Loucy (cell line): ENCODE results near the gene PITX1.
"Not testable (repeated sequence)": the region's sequence is repeated elsewhere in the genome, so short reads cannot be mapped to it uniquely, and the experiment has no call there.

ENCODE experiments used
- H2AFZ ChIP-seq: fragments of 200-600 bp; sonication (generic); 2 replicates; pipeline ENCODE4 v1.6.0; 2016; ENCODE audit warnings: antibody characterized with exemption, mild to moderate bottlenecking, low read length, moderate library complexity
- H3F3A ChIP-seq: fragments of 200-600 bp; 2 replicates; pipeline ENCODE4 v1.6.0; 2016; ENCODE audit warnings: antibody characterized with exemption, low read depth, mild to moderate bottlenecking
- H3K27me3 ChIP-seq: fragments of 200-600 bp; sonication (generic); 2 replicates; pipeline ENCODE4 v1.6.1; 2014; ENCODE audit warnings: low read length, mild to moderate bottlenecking; ENCODE audit not compliant: insufficient read depth, poor library complexity, severe bottlenecking
- H3K36me3 ChIP-seq: fragments of 200-600 bp; sonication (generic); 2 replicates; pipeline ENCODE4 v1.6.1; 2016; ENCODE audit warnings: low read length; ENCODE audit not compliant: insufficient read depth
- H3K4me1 ChIP-seq: fragments of 200-600 bp; sonication (generic); 2 replicates; pipeline ENCODE4 v1.5.1; 2014; ENCODE audit warnings: low read length, mild to moderate bottlenecking; ENCODE audit not compliant: insufficient read depth, poor library complexity, severe bottlenecking
- H3K4me2 ChIP-seq: fragments of 200-600 bp; sonication (generic); 2 replicates; pipeline ENCODE4 v1.6.0; 2014; ENCODE audit warnings: antibody characterized with exemption, low read length, low read depth, mild to moderate bottlenecking; ENCODE audit not compliant: poor library complexity, severe bottlenecking
- H3K4me3 ChIP-seq: fragments of 200-600 bp; sonication (generic); 2 replicates; pipeline ENCODE4 v1.5.1; 2014; ENCODE audit warnings: low read length, mild to moderate bottlenecking, mixed read lengths; ENCODE audit not compliant: poor library complexity, severe bottlenecking
- H3K79me2 ChIP-seq: fragments of 200-600 bp; sonication (generic); 2 replicates; pipeline ENCODE4 v1.6.1; 2014; ENCODE audit warnings: low read length; ENCODE audit not compliant: insufficient read depth
- H3K9ac ChIP-seq: fragments of 200-600 bp; sonication (generic); 2 replicates; pipeline ENCODE4 v1.6.0; 2014; ENCODE audit warnings: mild to moderate bottlenecking, low read depth, low read length, moderate library complexity; ENCODE audit not compliant: poor library complexity, severe bottlenecking
- H3K9me2 ChIP-seq: fragments of 200-600 bp; sonication (generic); replicated peaks from 2 replicates; pipeline ENCODE4 v1.6.1; 2016; ENCODE audit warnings: low read depth, low read length, mixed read lengths
- H3K9me3 ChIP-seq: fragments of 200-600 bp; sonication (generic); 2 replicates; pipeline ENCODE4 v1.6.1; 2014; ENCODE audit warnings: mild to moderate bottlenecking, antibody characterized with exemption, low read length, low read depth; ENCODE audit not compliant: insufficient read depth
- H4K20me1 ChIP-seq: fragments of 200-600 bp; sonication (generic); 2 replicates; pipeline ENCODE4 v1.6.0; 2014; ENCODE audit warnings: antibody characterized with exemption, low read length, mild to moderate bottlenecking; ENCODE audit not compliant: insufficient read depth, poor library complexity, severe bottlenecking
- CTCF ChIP-seq: fragments of 200-600 bp; sonication (generic); conservative IDR thresholded peaks from 2 replicates; pipeline ENCODE4 v1.5.1; 2014; ENCODE audit warnings: mild to moderate bottlenecking, antibody characterized with exemption, low read length
- EZH2phosphoT487 ChIP-seq: fragments of 200-600 bp; IDR thresholded peaks from 2 replicates; pipeline ENCODE4 v1.6.1; 2018; ENCODE audit warnings: antibody characterized with exemption, mild to moderate bottlenecking, moderate library complexity, borderline replicate concordance

The PITX1 gene

GRCh38 chr5:134992148-134992547, 41.9 kb downstream of the PITX1 start:
- Histone ChIP-seq H3F3A (no peaks in the 10 kb centered on the region), H3K4me1 (no peaks in the 10 kb centered on the region), H3K4me2 (no peak overlapping the region), H3K9me2 (no peaks in the 10 kb centered on the region), H3K9me3 (no peaks in the 10 kb centered on the region), H3K4me3 (no peak overlapping the region), H3K9ac (no peak overlapping the region), H4K20me1 (no peaks in the 10 kb centered on the region), H2AFZ (no peak overlapping the region), H3K36me3 (no peaks in the 10 kb centered on the region), H3K79me2 (no peaks in the 10 kb centered on the region), H3K27me3 (no peaks in the 10 kb centered on the region)
- TF ChIP-seq EZH2phosphoT487 (no peak), CTCF (no peak)

GRCh38 chr5:134990183-134990582, 43.8 kb downstream of the PITX1 start:
- not testable (repeated sequence) for H3K9ac ChIP-seq, H3K27me3 ChIP-seq, H3K36me3 ChIP-seq, H3K4me3 ChIP-seq, H3K4me1 ChIP-seq, H3K4me2 ChIP-seq, H3F3A ChIP-seq, H4K20me1 ChIP-seq, H3K9me3 ChIP-seq, H2AFZ ChIP-seq, H3K9me2 ChIP-seq, H3K79me2 ChIP-seq

GRCh38 chr5:134989266-134989830, 44.7 kb downstream of the PITX1 start:
- Histone ChIP-seq H3K9me2 (no peaks in the 10 kb centered on the region), H3F3A (no peaks in the 10 kb centered on the region), H2AFZ (no peak overlapping the region), H4K20me1 (no peaks in the 10 kb centered on the region), H3K4me2 (no peak overlapping the region), H3K9ac (no peak overlapping the region), H3K79me2 (no peaks in the 10 kb centered on the region), H3K9me3 (no peaks in the 10 kb centered on the region), H3K4me1 (no peaks in the 10 kb centered on the region), H3K36me3 (no peaks in the 10 kb centered on the region), H3K4me3 (no peak overlapping the region), H3K27me3 (no peaks in the 10 kb centered on the region)
- TF ChIP-seq CTCF (no peak), EZH2phosphoT487 (no peak)

- Histone ChIP-seq H3K9me3 (no peaks in the 10 kb centered on the region), H2AFZ (no peak overlapping the region), H3K9ac (no peak overlapping the region), H3K4me3 (no peak overlapping the region), H3K4me2 (no peak overlapping the region), H4K20me1 (no peaks in the 10 kb centered on the region), H3K9me2 (no peaks in the 10 kb centered on the region), H3K36me3 (no peaks in the 10 kb centered on the region), H3K27me3 (no peaks in the 10 kb centered on the region), H3K79me2 (no peaks in the 10 kb centered on the region), H3F3A (no peaks in the 10 kb centered on the region), H3K4me1 (no peaks in the 10 kb centered on the region)
- TF ChIP-seq EZH2phosphoT487 (no peak), CTCF (no peak)
These were observed 51.8 kb downstream of the PITX1 start for GRCh38 chr5:134982230-134982629.
